Mesendoderm (in vitro differentiated cells): ENCODE data around the gene CCDC121. TPM values are rescaled to one million over a fixed set of nuclear protein-coding genes. Genes with fewer than 3 reads are reported as not detected.

Experiments
- DNase-seq: peaks from one replicate; pipeline ENCODE4 v3.0.0; 2013
- H2AK5ac ChIP-seq: 2 replicates; pipeline ENCODE4 v1.6.1; 2013; ENCODE audit warnings: low read length, inconsistent platforms
- H2BK120ac ChIP-seq: 2 replicates; pipeline ENCODE4 v1.6.1; 2013; ENCODE audit warnings: low read depth, mild to moderate bottlenecking, low read length, moderate library complexity, mixed read lengths
- H2BK15ac ChIP-seq: replicated peaks from 2 replicates; pipeline ENCODE4 v1.6.1; 2013; ENCODE audit warnings: low read depth, mild to moderate bottlenecking, moderate library complexity
- H2BK5ac ChIP-seq: 2 replicates; pipeline ENCODE4 v1.6.1; 2013; ENCODE audit warnings: low read length, inconsistent platforms
- H3K18ac ChIP-seq: 2 replicates; pipeline ENCODE4 v1.6.1; 2013; ENCODE audit warnings: mild to moderate bottlenecking, low read length, mixed read lengths
- H3K23ac ChIP-seq: one replicate; pipeline ENCODE4 v1.6.1; 2013; ENCODE audit warnings: low read length
- H3K27ac ChIP-seq: 2 replicates; pipeline ENCODE4 v1.5.1; 2013; ENCODE audit warnings: low read depth, mild to moderate bottlenecking, inconsistent platforms, low read length, moderate library complexity
- H3K27me3 ChIP-seq: 2 replicates; pipeline ENCODE4 v1.6.1; 2013; ENCODE audit warnings: low read length, control low read depth, mild to moderate bottlenecking, inconsistent platforms; ENCODE audit not compliant: insufficient read depth, poor library complexity
- H3K36me3 ChIP-seq: 2 replicates; pipeline ENCODE4 v1.6.1; 2013; ENCODE audit warnings: low read length, inconsistent platforms; ENCODE audit not compliant: control insufficient read depth, insufficient read depth
- H3K4ac ChIP-seq: one replicate; pipeline ENCODE4 v1.6.1; 2013; ENCODE audit warnings: low read depth, mild to moderate bottlenecking, low read length, moderate library complexity
- H3K4me1 ChIP-seq: 2 replicates; pipeline ENCODE4 v1.6.1; 2013; ENCODE audit warnings: low read depth, low read length, inconsistent platforms; ENCODE audit not compliant: control insufficient read depth
- H3K4me2 ChIP-seq: 2 replicates; pipeline ENCODE4 v1.6.1; 2013; ENCODE audit warnings: low read length
- H3K4me3 ChIP-seq: 2 replicates; pipeline ENCODE4 v1.5.1; 2013; ENCODE audit warnings: mild to moderate bottlenecking, low read length
- H3K56ac ChIP-seq: one replicate; pipeline ENCODE4 v1.6.1; 2013; ENCODE audit warnings: low read length
- H3K79me1 ChIP-seq: 2 replicates; pipeline ENCODE4 v1.6.1; 2013; ENCODE audit warnings: low read length, inconsistent platforms
- H3K79me2 ChIP-seq: 2 replicates; pipeline ENCODE4 v1.6.1; 2013; ENCODE audit warnings: mild to moderate bottlenecking, low read length; ENCODE audit not compliant: control insufficient read depth, insufficient read depth
- H3K9ac ChIP-seq: 2 replicates; pipeline ENCODE4 v1.6.1; 2013; ENCODE audit warnings: low read length, inconsistent platforms
- H4K5ac ChIP-seq: one replicate; pipeline ENCODE4 v1.6.1; 2013; ENCODE audit warnings: low read length
- H4K8ac ChIP-seq: one replicate; pipeline ENCODE4 v1.6.1; 2013; ENCODE audit warnings: low read depth, mild to moderate bottlenecking, control low read depth, low read length, moderate library complexity
- WGBS: extraction: QIAGEN DNeasy Blood & Tissue Kit; methylation state at CpG from one replicate; pipeline ENCODE4 v1.1.7; 2013; ENCODE audit warnings: low lambda C conversion rate, missing lambda C conversion rate; ENCODE audit not compliant: insufficient coverage; ENCODE audit errors: extremely low coverage; 5-methylcytosine and 5-hydroxymethylcytosine counted together
- polyA plus RNA-seq, 2 experiments: library from polyadenylated mRNA; stranded (reverse); fragments of 200-250 nt; gene quantifications; one replicate each; pipeline ENCODE4 v1.2.3, GENCODE V29; 2013

Gene CCDC121, protein sequence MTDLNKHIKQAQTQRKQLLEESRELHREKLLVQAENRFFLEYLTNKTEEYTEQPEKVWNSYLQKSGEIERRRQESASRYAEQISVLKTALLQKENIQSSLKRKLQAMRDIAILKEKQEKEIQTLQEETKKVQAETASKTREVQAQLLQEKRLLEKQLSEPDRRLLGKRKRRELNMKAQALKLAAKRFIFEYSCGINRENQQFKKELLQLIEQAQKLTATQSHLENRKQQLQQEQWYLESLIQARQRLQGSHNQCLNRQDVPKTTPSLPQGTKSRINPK
- 1.9 TPM for polyA plus RNA-seq (2013, experiment 1 of 2)
- polyA plus RNA-seq (2013, experiment 2 of 2): 1.7 TPM

DNA sequence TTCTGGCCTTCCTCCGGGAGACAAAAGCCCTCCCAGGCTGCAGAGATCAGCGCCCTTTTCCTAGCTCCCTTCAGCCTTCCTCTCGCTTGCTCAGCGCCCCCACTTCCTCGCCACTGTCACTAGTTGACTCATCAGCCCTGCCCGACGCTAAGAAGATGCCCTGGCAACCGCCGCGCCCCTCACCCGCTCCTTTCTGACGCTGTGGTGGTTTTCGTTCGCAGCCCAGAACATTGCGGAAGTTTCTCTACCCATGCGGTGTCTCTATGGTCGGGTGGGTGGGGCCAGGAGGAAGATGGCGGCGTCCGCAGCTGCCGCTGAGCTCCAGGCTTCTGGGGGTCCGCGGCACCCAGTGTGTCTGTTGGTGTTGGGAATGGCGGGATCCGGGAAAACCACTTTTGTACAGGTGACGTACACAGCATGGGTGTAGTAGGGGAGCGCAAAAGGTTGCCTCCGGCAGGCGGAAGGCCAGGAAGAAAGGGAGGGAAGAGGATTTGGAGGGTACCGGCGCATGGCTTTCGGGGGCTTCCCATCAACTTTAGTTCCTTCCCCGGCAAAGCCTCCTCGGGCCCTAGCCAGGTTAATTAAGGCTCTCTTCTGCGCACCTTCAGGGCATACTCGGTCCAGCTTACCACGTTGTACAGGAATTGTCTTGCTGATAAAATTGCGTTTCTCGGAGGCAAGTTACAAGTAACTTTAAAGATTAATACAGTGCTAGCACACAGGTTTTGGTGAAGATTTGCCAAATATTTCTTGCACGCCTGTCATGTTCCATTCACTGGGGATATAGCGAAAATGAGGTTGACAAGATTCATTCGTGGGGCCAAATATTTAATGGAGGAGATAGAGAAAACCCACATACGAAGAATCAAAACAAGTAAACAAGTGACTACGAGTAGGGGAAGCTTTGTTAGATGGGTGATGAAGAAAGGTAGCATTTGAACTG, at the start of gene CCDC121, which contains the start of gene GPN1:
Gene CCDC121, minus strand, starts transcription at position 246 of the 943 bp plus-strand sequence. CDS start 1,213 bp downstream, outside the sequence.
Gene GPN1, plus strand, starts transcription at position 284 of the 943 bp plus-strand sequence. Its CDS starts 9 bp downstream, at position 293.
- Histone ChIP-seq H3K56ac (peak within 1 kb of the TSS; percentile 99), H3K18ac (peak within 1 kb of the TSS; percentile 41), H2BK120ac (no peak within 1 kb of the TSS), H3K36me3 (no peaks in the 10 kb centered on the region), H3K23ac (no peak within 1 kb of the TSS), H3K9ac (peak within 1 kb of the TSS; percentile 99), H3K4me3 (peak within 1 kb of the TSS; percentile 100), H3K79me1 (peaks cover 6% of the 10 kb centered on the region), H4K8ac (peak within 1 kb of the TSS; percentile 14), H3K4me2 (peak within 1 kb of the TSS; percentile 56), H2BK15ac (no peak within 1 kb of the TSS), H2AK5ac (peak within 1 kb of the TSS; percentile 76), H4K5ac (peak within 1 kb of the TSS; percentile 33), H2BK5ac (peak within 1 kb of the TSS; percentile 62), H3K27ac (no peak within 1 kb of the TSS), H3K4me1 (peaks cover 3% of the 10 kb centered on the region), H3K27me3 (no peaks in the 10 kb centered on the region), H3K79me2 (peaks cover 6% of the 10 kb centered on the region), H3K4ac (no peak within 1 kb of the TSS)
- peak; percentile 93 for DNase-seq
- no CpG with 5 or more reads among the region's 44 CpGs for WGBS

DNA sequence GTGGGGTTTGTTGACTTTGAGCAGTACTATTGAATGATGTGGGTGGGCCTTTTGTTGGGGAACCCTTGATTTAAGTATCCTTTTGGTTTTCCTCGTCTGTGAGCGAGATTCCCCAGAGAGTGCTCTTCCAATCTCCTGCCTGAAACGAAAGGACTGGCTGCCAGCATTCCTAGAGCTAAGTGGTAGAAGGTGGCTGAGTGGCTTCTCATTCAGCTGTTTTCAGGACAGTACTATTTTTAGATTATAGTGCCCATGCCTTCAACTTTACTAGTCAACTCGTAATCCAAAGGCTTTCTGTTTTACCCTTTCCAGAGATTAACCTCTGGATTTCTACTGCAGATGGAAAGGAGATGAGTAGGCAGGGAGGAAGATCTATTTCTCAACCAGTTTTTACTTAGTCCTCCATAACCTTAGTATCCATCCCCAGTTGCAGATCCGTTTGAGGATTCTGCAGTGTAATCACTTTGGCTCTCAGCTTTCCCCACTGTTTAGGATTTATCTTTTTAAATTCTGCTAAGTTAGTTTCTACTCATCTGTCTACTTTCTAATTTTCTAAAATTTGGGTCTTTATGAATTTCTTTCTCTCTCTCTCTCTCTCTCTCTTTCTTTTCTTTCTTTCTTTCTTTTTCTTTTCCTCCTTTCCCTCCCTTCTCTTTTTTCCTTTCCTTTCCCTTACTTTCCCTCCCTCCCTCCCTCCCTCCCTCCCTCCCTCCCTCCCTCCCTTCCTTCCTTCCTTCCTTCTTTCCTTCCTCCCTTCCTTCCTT, 44.1 kb upstream of the CCDC121 start:
- no peak overlapping the region for H3K4me2 ChIP-seq
- no peak overlapping the region for H2BK5ac ChIP-seq
- H3K27me3 ChIP-seq: no peaks in the 10 kb centered on the region
- no peak overlapping the region for H2BK15ac ChIP-seq
- H3K23ac ChIP-seq: no peak overlapping the region
- H3K79me1 ChIP-seq: no peaks in the 10 kb centered on the region
- H3K18ac ChIP-seq: no peak overlapping the region
- WGBS: no CpG with 5 or more reads among the region's 5 CpGs
- H3K56ac ChIP-seq: no peak overlapping the region
- no peaks in the 10 kb centered on the region for H3K79me2 ChIP-seq
- no peak overlapping the region for H4K8ac ChIP-seq
- no peaks in the 10 kb centered on the region for H3K36me3 ChIP-seq
- no peak overlapping the region for H2AK5ac ChIP-seq
- no peak overlapping the region for H3K4me3 ChIP-seq
- no peak overlapping the region for H3K27ac ChIP-seq
- H4K5ac ChIP-seq: no peak overlapping the region
- H3K9ac ChIP-seq: no peak overlapping the region
- DNase-seq: no peak
- no peak overlapping the region for H3K4ac ChIP-seq
- no peaks in the 10 kb centered on the region for H3K4me1 ChIP-seq
- no peak overlapping the region for H2BK120ac ChIP-seq

DNA sequence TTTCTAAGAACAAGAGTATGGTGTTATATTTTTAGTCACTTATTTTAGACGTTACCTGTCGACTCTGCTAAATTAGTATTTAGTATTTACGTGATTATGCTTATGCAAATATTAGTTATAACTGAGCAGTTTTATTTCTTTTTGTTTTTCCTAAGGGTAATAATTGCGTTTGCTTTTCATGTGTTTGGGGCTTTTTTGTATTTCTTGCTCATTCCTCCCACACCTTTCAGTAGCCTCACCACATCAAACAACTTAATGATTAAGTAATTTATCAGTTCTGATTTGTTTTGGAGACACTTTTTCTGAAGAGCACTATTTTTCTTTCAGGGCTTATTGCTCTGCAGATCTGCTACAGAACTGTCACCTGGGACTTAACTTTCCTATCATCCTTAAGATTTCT, 42.4 kb upstream of the CCDC121 start:
- no CpG with 5 or more reads among the region's 4 CpGs for WGBS
- no peak overlapping the region for H3K4me3 ChIP-seq

DNA sequence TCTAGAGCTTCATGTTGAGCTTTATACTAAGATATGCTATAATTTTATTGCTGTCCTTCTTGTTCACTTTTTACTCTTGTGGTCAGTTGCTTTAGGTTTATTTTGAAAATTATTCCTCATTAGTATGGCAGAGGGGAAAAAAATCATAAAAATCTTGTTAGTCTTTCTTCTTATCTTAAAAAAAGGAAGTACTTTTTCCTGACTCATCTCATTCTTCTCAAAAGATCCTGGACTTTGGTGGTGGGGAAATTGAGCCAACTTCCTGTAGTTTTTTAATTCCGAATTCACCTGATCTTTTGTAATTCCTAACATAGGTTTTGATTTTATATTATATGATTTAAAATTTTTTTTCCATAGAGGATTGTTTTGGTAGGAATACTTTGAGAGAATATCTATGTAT, 38.6 kb upstream of the CCDC121 start:
- H2BK15ac ChIP-seq: no peak overlapping the region
- no CpG with 5 or more reads among the region's 1 CpG for WGBS
- H3K79me2 ChIP-seq: peaks cover 15% of the 10 kb centered on the region

More for the DNA sequence above, 42.4 kb upstream of the CCDC121 start:
- Histone ChIP-seq H4K5ac (no peak overlapping the region), H3K79me2 (no peaks in the 10 kb centered on the region), H3K4ac (no peak overlapping the region), H2BK5ac (no peak overlapping the region), H4K8ac (no peak overlapping the region), H3K4me2 (no peak overlapping the region), H2BK15ac (no peak overlapping the region), H3K4me1 (no peaks in the 10 kb centered on the region), H3K23ac (no peak overlapping the region), H3K18ac (no peak overlapping the region), H3K79me1 (no peaks in the 10 kb centered on the region), H2AK5ac (no peak overlapping the region), H3K56ac (no peak overlapping the region), H3K9ac (no peak overlapping the region), H2BK120ac (no peak overlapping the region), H3K36me3 (no peaks in the 10 kb centered on the region), H3K27me3 (no peaks in the 10 kb centered on the region), H3K27ac (no peak overlapping the region)
- no peak for DNase-seq

DNA sequence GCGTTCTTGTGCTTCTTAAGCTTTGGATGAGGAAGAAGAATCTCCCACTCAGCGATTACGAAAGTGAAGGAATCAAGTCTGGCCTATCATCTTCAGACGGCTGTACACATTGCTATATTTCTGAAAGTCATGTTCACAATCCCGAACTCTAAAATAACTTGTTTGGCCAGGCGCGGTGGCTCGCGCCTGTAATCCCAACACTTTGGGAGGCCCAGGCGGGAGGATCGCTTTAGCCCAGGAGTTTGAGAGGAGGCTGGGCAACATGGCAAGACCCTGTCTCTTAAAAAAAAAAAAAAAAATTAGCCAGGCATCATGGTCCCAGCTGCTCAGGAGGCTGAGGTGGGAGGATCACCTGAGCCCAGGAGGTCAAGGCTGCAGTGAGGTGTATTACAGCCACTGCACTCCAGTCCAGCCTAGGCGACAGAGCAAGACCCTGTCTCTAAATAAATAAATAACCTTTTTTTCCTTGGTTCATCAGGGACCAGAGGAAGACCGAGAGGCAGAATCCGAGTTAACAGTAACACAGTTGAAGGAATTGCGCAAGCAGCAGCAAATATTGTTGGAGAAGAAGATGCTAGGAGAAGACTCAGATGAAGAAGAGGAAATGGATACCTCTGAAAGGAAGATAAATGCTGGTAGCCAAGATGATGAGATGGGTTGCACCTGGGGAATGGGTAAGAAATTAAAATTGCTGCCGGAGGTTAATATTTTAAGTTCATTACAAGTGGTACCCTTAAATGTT, 36.0 kb upstream of the CCDC121 start:
- Histone ChIP-seq H2BK120ac (no peak overlapping the region), H3K27ac (no peak overlapping the region), H3K27me3 (no peaks in the 10 kb centered on the region), H4K8ac (no peak overlapping the region), H3K56ac (peak overlapping the region; percentile 84), H3K4me2 (peak overlapping the region; percentile 39), H2BK5ac (no peak overlapping the region), H2BK15ac (no peak overlapping the region), H3K79me1 (peaks cover 17% of the 10 kb centered on the region), H3K36me3 (peaks cover 6% of the 10 kb centered on the region), H3K18ac (no peak overlapping the region), H3K23ac (no peak overlapping the region), H3K4ac (no peak overlapping the region), H3K79me2 (peaks cover 19% of the 10 kb centered on the region), H4K5ac (no peak overlapping the region), H3K4me1 (peaks cover 2% of the 10 kb centered on the region), H3K4me3 (peak overlapping the region; percentile 92), H2AK5ac (no peak overlapping the region), H3K9ac (peak overlapping the region; percentile 91)
- no peak for DNase-seq
- WGBS: no CpG with 5 or more reads among the region's 16 CpGs

More for the DNA sequence above, 38.6 kb upstream of the CCDC121 start:
- H3K27me3 ChIP-seq: no peaks in the 10 kb centered on the region
- H4K5ac ChIP-seq: no peak overlapping the region
- no peak overlapping the region for H3K56ac ChIP-seq
- no peak for DNase-seq
- H3K4me3 ChIP-seq: no peak overlapping the region
- H3K36me3 ChIP-seq: no peaks in the 10 kb centered on the region
- no peak overlapping the region for H3K9ac ChIP-seq
- no peak overlapping the region for H3K18ac ChIP-seq
- peaks cover 2% of the 10 kb centered on the region for H3K4me1 ChIP-seq
- H3K27ac ChIP-seq: no peak overlapping the region
- H2BK120ac ChIP-seq: no peak overlapping the region
- no peak overlapping the region for H3K23ac ChIP-seq
- H3K4me2 ChIP-seq: no peak overlapping the region
- H2AK5ac ChIP-seq: no peak overlapping the region
- peaks cover 10% of the 10 kb centered on the region for H3K79me1 ChIP-seq
- no peak overlapping the region for H2BK5ac ChIP-seq
- H4K8ac ChIP-seq: no peak overlapping the region
- no peak overlapping the region for H3K4ac ChIP-seq
